A673 (cell line): ENCODE measurements around the gene PTCHD4. TPM values are rescaled to one million over a fixed set of nuclear protein-coding genes. Genes with fewer than 3 reads are reported as not detected.

Experiments used
- BruUV-seq: library from RNA; stranded (reverse); fragments of 400-500 nt; replicated peaks from 2 replicates; lab custom pipeline; 2021; lab: Mats Ljungman, UMichigan
- CTCF ChIA-PET: fragments of 300-600 bp; sonication (Branson Sonifier 250); formaldehyde crosslinking; loops from one replicate; lab custom pipeline; 2022; ENCODE audit warnings: antibody characterized with exemption; lab: Charles Lee
- POLR2A ChIA-PET: fragments of 300-600 bp; sonication (Branson Sonifier 250); formaldehyde crosslinking; loops from one replicate; lab custom pipeline; 2022; ENCODE audit warnings: antibody characterized with exemption; ENCODE audit not compliant: low non-redundant PET; lab: Charles Lee
- DNase-seq: peaks from one replicate; pipeline ENCODE4 v3.0.0-alpha.2; 2015; ENCODE audit warnings: low spot score
- H3K27ac ChIP-seq: fragments of 200-600 bp; sonication (generic); 2 replicates; pipeline ENCODE4 v1.5.1; 2016; ENCODE audit warnings: mixed run types, low read depth, mild to moderate bottlenecking, mixed read lengths, antibody characterized with exemption, low read length; ENCODE audit not compliant: poor library complexity, severe bottlenecking
- H3K27me3 ChIP-seq: fragments of 200-600 bp; sonication (generic); replicated peaks from 2 replicates; pipeline ENCODE4 v1.6.1; 2017; ENCODE audit warnings: mixed run types, low read depth, mild to moderate bottlenecking, mixed read lengths, antibody characterized with exemption, low read length; ENCODE audit not compliant: insufficient read depth, poor library complexity
- H3K36me3 ChIP-seq: fragments of 200-600 bp; sonication (generic); 2 replicates; pipeline ENCODE4 v1.6.1; 2016; ENCODE audit warnings: mixed run types, mild to moderate bottlenecking, mixed read lengths, antibody characterized with exemption, low read length; ENCODE audit not compliant: insufficient read depth, poor library complexity, severe bottlenecking
- H3K4me1 ChIP-seq: fragments of 200-600 bp; sonication (generic); 2 replicates; pipeline ENCODE4 v1.6.1; 2017; ENCODE audit warnings: mixed run types, mild to moderate bottlenecking, mixed read lengths, antibody characterized with exemption, low read length; ENCODE audit not compliant: insufficient read depth, poor library complexity, severe bottlenecking
- H3K4me3 ChIP-seq: fragments of 200-600 bp; sonication (generic); 2 replicates; pipeline ENCODE4 v1.5.1; 2016; ENCODE audit warnings: low read depth, mixed run types, mild to moderate bottlenecking, mixed read lengths, low read length; ENCODE audit not compliant: poor library complexity, severe bottlenecking
- H3K9me3 ChIP-seq: fragments of 200-600 bp; sonication (generic); 2 replicates; pipeline ENCODE4 v1.6.1; 2016; ENCODE audit warnings: mixed run types, low read depth, mild to moderate bottlenecking, mixed read lengths, antibody characterized with exemption, low read length; ENCODE audit not compliant: poor library complexity, severe bottlenecking
- CTCF ChIP-seq: fragments of 300-800, 200-600 bp; sonication (generic); conservative IDR thresholded peaks from 2 replicates; pipeline ENCODE4 v1.5.1; 2017; ENCODE audit warnings: low read depth, mild to moderate bottlenecking, antibody characterized with exemption, low read length, moderate library complexity, mixed read lengths
- EZH2 ChIP-seq: fragments of 200-600 bp; sonication (generic); IDR thresholded peaks from 2 replicates; pipeline ENCODE4 v1.6.1; 2017; ENCODE audit warnings: borderline replicate concordance, low read depth, mild to moderate bottlenecking, mixed read lengths, antibody characterized with exemption, low read length; ENCODE audit not compliant: poor library complexity, severe bottlenecking
- intact Hi-C: fragments of 100-400 bp; cut with micrococcal nuclease; formaldehyde crosslinking; loops from one replicate; pipeline ENCODE4 v1.10.0; 2022; ENCODE audit not compliant: unreplicated experiment
- total RNA-seq: library from RNA; stranded (reverse); gene quantifications from 2 replicates; pipeline ENCODE4 v1.2.3, GENCODE V29; 2021

PTCHD4 gene
- total RNA-seq, 1 experiment from 2014 or later = 0.17 TPM

GRCh38 chr6:48116699-48117645 lies 6.0 kb upstream of the PTCHD4 start:
- ChIA-PET CTCF (no interaction called here), POLR2A (no interaction called here)
- no peaks in the 10 kb centered on the region for H3K4me1 ChIP-seq
- H3K27me3 ChIP-seq = no peaks in the 10 kb centered on the region
- no peak overlapping the region for H3K27ac ChIP-seq
- BruUV-seq = no TSS peak
- H3K4me3 ChIP-seq = no peak overlapping the region
- H3K36me3 ChIP-seq = no peaks in the 10 kb centered on the region
- H3K9me3 ChIP-seq = no peaks in the 10 kb centered on the region
- TF ChIP-seq CTCF (no peak), EZH2 (no peak)
- intact Hi-C loops = no loop called here
- no peak for DNase-seq

GRCh38 chr6:48113130-48113529 lies 2.1 kb upstream of the PTCHD4 start:
- intact Hi-C loops = no loop called here
- H3K27me3 ChIP-seq = no peaks in the 10 kb centered on the region
- POLR2A ChIA-PET = no interaction called here
- no peak overlapping the region for H3K27ac ChIP-seq
- H3K4me3 ChIP-seq = no peak overlapping the region
- CTCF ChIA-PET = no interaction called here
- H3K36me3 ChIP-seq = no peaks in the 10 kb centered on the region
- no peak for DNase-seq
- no peak for TF ChIP-seq EZH2
- no TSS peak for BruUV-seq
- H3K4me1 ChIP-seq = no peaks in the 10 kb centered on the region
- no peaks in the 10 kb centered on the region for H3K9me3 ChIP-seq

GRCh38 chr6:48111575-48111974 lies 578 bp upstream of the PTCHD4 start:
- no peaks in the 10 kb centered on the region for H3K4me1 ChIP-seq
- no peaks in the 10 kb centered on the region for H3K9me3 ChIP-seq
- H3K4me3 ChIP-seq = no peak overlapping the region
- POLR2A ChIA-PET = no interaction called here
- CTCF ChIA-PET = no interaction called here
- intact Hi-C loops = no loop called here
- DNase-seq = no peak
- BruUV-seq = no TSS peak
- H3K27ac ChIP-seq = no peak overlapping the region
- no peaks in the 10 kb centered on the region for H3K36me3 ChIP-seq
- no peaks in the 10 kb centered on the region for H3K27me3 ChIP-seq
- no peak for TF ChIP-seq EZH2
- TF ChIP-seq CTCF = no peak
